ENCODE measurements around the gene BIRC7. TPM values are rescaled to one million over a fixed set of nuclear protein-coding genes. Genes with fewer than 3 reads are reported as not detected.

BIRC7 gene
- total and polyA plus RNA-seq, 2 of the 4 experiments (the other 2 are of a cell fraction): not detected

- no peaks in the 10 kb centered on the region for H3K9me1 ChIP-seq (ENCODE audit: insufficient read depth, low read length)
- H2BK5ac ChIP-seq (ENCODE audit: low read depth, low read length, poor library complexity, severe bottlenecking): no peak overlapping the region
- no peaks in the 10 kb centered on the region for H3K36me3 ChIP-seq (ENCODE audit: control insufficient read depth, insufficient read depth, low read length)
- H3K23ac ChIP-seq (ENCODE audit: low read depth, low read length): no peak overlapping the region
- H2AFZ ChIP-seq (replicated peaks; ENCODE audit: low read length, poor library complexity): no peak overlapping the region
- H3K27ac ChIP-seq (ENCODE audit: insufficient read depth, low read length): no peak overlapping the region
- no peak overlapping the region for H2BK120ac ChIP-seq (ENCODE audit: low read depth, low read length)
- DNase-seq (no peak), ATAC-seq (ENCODE audit: low read depth) (no peak)
- no peak overlapping the region for H2AK5ac ChIP-seq (ENCODE audit: low read depth, low read length)
- H3K14ac ChIP-seq (replicated peaks; ENCODE audit: low read depth, low read length): no peak overlapping the region
- H3K79me1 ChIP-seq (ENCODE audit: low read depth in 1 of 2, low read length in 2 of 2): no peaks in the 10 kb centered on the region
- peaks cover 10% of the 10 kb centered on the region for H3K4me1 ChIP-seq (ENCODE audit: control insufficient read depth, insufficient read depth, low read length)
- no peak overlapping the region for H3K56ac ChIP-seq (ENCODE audit: extremely low read depth, insufficient read depth, low read length)
- TF ChIP-seq USF2 (IDR thresholded peaks at IDR 0.05; ENCODE audit: low read depth, low read length): no peak
- TF ChIP-seq CHD1 (IDR thresholded peaks at IDR 0.05; ENCODE audit: low read depth, low read length): no peak
- TF ChIP-seq BHLHE40 (IDR thresholded peaks at IDR 0.05; ENCODE audit: low read depth, low read length): no peak
- TF ChIP-seq RAD21 (IDR thresholded peaks at IDR 0.05; ENCODE audit: low read length): no peak
- no peak for TF ChIP-seq SMC3 (IDR thresholded peaks at IDR 0.05; ENCODE audit: low read depth, low read length)
- no peak for TF ChIP-seq CTCF (conservative IDR thresholded peaks at IDR 0.05; ENCODE audit: low read depth, low read length)
- no peaks in the 10 kb centered on the region for H3K9me3 ChIP-seq (ENCODE audit: control insufficient read depth, insufficient read depth, low read length)
- no peak overlapping the region for H4K8ac ChIP-seq (ENCODE audit: low read depth in 2 of 2, low read length in 2 of 2)
- POLR2A ChIA-PET (ENCODE audit: unreplicated experiment): no interaction called here
- peaks cover 15% of the 10 kb centered on the region; the same call in 1 of the 2 replicates for H4K20me1 ChIP-seq (ENCODE audit: insufficient read depth, low read length)
- no peak overlapping the region for H4K5ac ChIP-seq (ENCODE audit: low read depth, low read length)
- in situ Hi-C loops (cut with MboI; ENCODE audit: low sequenced_read_pairs) (no loop called here), dilution Hi-C loops (cut with HindIII; ENCODE audit: low sequenced_read_pairs, unreplicated experiment) (no loop called here), intact Hi-C loops (cut with micrococcal nuclease) (no loop called here)
- no peak overlapping the region for H3K4me3 ChIP-seq (ENCODE audit: insufficient read depth, low read depth, low read length)
- no peak overlapping the region for H2AK9ac ChIP-seq (replicated peaks; ENCODE audit: low read depth, low read length, poor library complexity)
- H3K4ac ChIP-seq (ENCODE audit: low read depth, low read length): no peak overlapping the region
- H4K91ac ChIP-seq (ENCODE audit: insufficient read depth, low read depth, low read length): no peak overlapping the region
- H3K9ac ChIP-seq (ENCODE audit: low read depth, low read length): no peak overlapping the region
- no peak overlapping the region for H2BK20ac ChIP-seq (ENCODE audit: low read depth, low read length)
- CTCF ChIA-PET: no interaction called here
- peaks cover 22% of the 10 kb centered on the region for H3K27me3 ChIP-seq (ENCODE audit: control insufficient read depth, insufficient read depth, low read length)
- no peak overlapping the region for H3K4me2 ChIP-seq (ENCODE audit: low read depth, low read length)
- H2BK15ac ChIP-seq (ENCODE audit: low read depth, low read length): no peak overlapping the region
- no TSS peak for BruUV-seq (replicated peaks)
- WGBS, 2 experiments (ENCODE audit: extremely low coverage in 2 of 2, insufficient read length in 1 of 2): 4% methylated on average over 4 of the region's 7 CpGs; no CpG with 5 or more reads in 1 of the 2 experiments
- H3K18ac ChIP-seq (ENCODE audit: low read depth, low read length): no peak overlapping the region
These were observed 10.6 kb upstream of the BIRC7 start for GRCh38 chr20:63225082-63225454.

All from IMR-90 (cell line).